HEK293 (cell line): ENCODE data around the gene CDH22.

ENCODE experiments used
- KLF1 ChIP-seq: fragments of 450-650 bp; formaldehyde crosslinking; IDR thresholded peaks from 2 replicates; pipeline ENCODE4 v1.5.1; 2016; ENCODE audit warnings: missing biosample characterization, missing genetic modification characterization
- SCRT1 ChIP-seq: fragments of 450-650 bp; formaldehyde crosslinking; IDR thresholded peaks from 2 replicates; pipeline ENCODE4 v1.5.1; 2016; ENCODE audit warnings: missing biosample characterization, missing genetic modification characterization, borderline replicate concordance
- ZBTB7A ChIP-seq: fragments of 450-650 bp; formaldehyde crosslinking; IDR thresholded peaks from 2 replicates; pipeline ENCODE4 v1.5.1; 2016; ENCODE audit warnings: low read depth, missing biosample characterization, missing genetic modification characterization
- ZNF223 ChIP-seq: fragments of 450-650 bp; formaldehyde crosslinking; IDR thresholded peaks from 2 replicates; pipeline ENCODE4 v1.5.1; 2016; ENCODE audit warnings: missing biosample characterization, missing genetic modification characterization
- ZNF292 ChIP-seq: fragments of 450-650 bp; formaldehyde crosslinking; IDR thresholded peaks from 2 replicates; pipeline ENCODE4 v1.5.1; 2016; ENCODE audit warnings: low read depth, missing biosample characterization, missing genetic modification characterization, borderline replicate concordance
- ZNF302 ChIP-seq: fragments of 450-650 bp; formaldehyde crosslinking; IDR thresholded peaks from 2 replicates; pipeline ENCODE4 v1.5.1; 2016; ENCODE audit warnings: missing biosample characterization, missing genetic modification characterization, low read depth
- TF ChIP-seq, protein P1 (sequence below): fragments of 450-650 bp; formaldehyde crosslinking; IDR thresholded peaks from 2 replicates; pipeline ENCODE4 v1.5.1; 2016; ENCODE audit warnings: missing biosample characterization, missing genetic modification characterization

DNA sequence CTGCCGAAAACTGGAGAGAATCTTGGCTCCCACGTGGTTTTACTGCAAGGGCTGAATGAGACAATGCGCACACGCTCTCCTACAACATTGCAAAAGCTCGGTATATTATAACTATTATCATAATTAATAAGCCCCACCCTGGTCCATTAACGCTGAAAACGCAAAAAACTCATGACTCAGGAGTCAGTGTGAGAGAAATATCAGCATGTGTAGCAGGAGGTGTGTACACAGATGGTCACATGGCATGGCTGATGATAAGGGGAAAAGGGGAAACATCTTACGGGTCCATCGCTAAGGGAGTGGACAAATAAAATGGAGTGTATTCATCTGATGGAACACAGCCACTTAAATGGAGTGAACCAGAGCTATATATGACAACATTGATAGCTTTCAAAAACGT lies 29.2 kb downstream of the CDH22 start:
- TF ChIP-seq KLF1 (tag by site-specific recombination) (no peak), ZNF302 (tag by site-specific recombination) (no peak), ZNF292 (no peak), ZBTB7A (tag by site-specific recombination) (no peak), ZNF223 (tag by site-specific recombination) (no peak), SCRT1 (tag by site-specific recombination) (no peak)
- TF ChIP-seq, protein P1, sequence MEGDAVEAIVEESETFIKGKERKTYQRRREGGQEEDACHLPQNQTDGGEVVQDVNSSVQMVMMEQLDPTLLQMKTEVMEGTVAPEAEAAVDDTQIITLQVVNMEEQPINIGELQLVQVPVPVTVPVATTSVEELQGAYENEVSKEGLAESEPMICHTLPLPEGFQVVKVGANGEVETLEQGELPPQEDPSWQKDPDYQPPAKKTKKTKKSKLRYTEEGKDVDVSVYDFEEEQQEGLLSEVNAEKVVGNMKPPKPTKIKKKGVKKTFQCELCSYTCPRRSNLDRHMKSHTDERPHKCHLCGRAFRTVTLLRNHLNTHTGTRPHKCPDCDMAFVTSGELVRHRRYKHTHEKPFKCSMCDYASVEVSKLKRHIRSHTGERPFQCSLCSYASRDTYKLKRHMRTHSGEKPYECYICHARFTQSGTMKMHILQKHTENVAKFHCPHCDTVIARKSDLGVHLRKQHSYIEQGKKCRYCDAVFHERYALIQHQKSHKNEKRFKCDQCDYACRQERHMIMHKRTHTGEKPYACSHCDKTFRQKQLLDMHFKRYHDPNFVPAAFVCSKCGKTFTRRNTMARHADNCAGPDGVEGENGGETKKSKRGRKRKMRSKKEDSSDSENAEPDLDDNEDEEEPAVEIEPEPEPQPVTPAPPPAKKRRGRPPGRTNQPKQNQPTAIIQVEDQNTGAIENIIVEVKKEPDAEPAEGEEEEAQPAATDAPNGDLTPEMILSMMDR (tag by site-specific recombination) = no peak
